GM04503 (cell line): ENCODE results near the gene AGFG2.
"Not testable (repeated sequence)": the region's sequence is repeated elsewhere in the genome, so short reads cannot be mapped to it uniquely, and the experiment has no call there.

ENCODE experiments used
- DNase-seq: peaks from one replicate; pipeline ENCODE4 v3.0.0-alpha.2; 2012; ENCODE audit warnings: low read depth

AGFG2 gene

DNA sequence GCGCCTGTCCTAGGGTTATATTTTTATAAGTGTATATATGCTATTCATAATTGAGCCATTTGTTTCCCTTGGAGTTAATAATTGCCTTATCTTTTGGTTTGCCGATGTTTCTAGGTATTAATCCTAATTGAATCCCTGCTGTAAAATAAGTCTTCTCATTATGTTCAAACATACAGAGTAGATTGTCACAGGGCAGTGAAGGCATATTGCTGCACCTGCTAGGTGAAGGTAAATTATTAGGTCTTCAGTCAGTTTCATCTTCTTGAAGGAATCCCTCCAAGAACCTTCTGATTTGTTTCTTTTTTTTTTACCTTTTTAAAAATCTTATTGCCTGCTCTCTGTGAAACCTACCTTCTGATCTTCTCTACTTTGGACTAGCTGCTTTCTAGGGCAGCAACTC, 17.9 kb upstream of the AGFG2 start:
- DNase-seq: no peak

DNA sequence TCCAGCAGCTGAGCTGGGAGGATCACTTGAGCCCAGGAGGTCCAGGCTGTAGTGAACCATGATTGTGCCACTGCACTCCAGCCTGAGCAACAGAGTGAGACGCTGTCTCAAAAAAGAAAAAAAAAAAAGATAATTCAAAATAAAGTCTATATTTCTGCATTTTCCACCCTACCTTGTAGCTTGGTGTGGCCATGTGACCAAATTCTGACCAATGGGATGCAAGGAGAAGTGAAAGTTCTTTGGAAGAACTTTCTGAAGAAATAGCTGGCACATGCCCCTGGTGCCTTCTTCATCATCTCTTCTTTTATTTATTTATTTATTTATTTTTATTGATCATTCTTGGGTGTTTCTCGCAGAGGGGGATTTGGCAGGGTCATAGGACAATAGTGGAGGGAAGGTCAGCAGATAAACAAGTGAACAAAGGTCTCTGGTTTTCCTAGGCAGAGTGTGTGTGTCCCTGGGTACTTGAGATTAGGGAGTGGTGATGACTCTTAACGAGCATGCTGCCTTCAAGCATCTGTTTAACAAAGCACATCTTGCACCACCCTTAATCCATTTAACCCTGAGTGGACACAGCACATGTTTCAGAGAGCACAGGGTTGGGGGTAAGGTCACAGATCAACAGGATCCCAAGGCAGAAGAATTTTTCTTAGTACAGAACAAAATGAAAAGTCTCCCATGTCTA, 17.0 kb upstream of the AGFG2 start:
- DNase-seq: not testable (repeated sequence)

DNA sequence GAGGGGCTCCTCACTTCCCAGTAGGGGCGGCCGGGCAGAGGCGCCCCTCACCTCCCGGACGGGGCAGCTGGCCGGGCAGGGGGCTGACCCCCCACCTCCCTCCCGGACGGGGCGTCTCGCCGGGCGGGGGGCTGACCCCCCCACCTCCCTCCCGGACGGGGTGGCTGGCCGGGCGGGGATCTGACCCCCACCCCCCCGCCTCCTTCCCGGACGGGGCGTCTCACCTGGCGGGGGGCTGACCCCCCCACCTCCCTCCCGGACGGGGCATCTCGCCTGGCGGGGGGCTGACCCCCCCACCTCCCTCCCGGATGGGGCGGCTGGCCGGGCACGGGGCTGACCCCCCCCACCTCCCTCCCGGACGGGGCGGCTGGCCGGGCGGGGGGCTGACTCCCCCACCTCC, 15.8 kb upstream of the AGFG2 start:
- not testable (repeated sequence) for DNase-seq

DNA sequence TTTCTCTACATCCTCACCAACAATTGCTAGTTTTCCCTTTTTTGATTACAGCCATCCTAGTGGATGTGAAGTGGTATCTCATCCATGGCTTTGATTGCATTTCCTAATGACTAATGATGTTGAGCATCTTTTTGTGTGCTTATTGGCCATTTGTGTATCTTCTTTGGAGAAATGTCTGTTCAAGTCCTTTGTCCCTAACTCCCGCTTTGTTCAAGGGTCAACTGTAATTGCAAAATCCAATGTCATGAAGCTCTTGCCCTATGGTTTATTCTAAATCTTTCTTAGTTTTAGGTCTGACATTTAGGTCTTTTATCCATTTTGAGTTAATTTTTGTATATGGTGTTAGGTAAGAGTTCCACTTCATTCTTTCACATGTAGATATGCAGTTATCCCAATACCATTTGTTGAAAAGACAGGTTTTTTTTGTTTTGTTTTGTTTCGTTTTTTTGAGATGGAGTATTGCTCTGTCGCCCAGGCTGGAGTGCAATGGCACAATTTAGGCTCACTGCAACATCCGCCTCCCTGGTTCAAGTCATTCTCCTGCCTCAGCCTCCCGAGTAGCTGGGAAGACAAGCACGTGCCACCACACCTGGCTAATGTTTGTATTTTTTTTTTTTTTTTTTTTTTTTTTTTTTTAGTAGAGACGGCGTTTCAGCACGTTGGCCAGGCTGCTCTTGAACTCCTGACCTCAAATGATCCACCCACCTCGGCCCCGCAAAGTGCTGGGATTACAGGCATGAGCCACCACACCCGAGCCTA, 10.7 kb upstream of the AGFG2 start:
- not testable (repeated sequence) for DNase-seq

DNA sequence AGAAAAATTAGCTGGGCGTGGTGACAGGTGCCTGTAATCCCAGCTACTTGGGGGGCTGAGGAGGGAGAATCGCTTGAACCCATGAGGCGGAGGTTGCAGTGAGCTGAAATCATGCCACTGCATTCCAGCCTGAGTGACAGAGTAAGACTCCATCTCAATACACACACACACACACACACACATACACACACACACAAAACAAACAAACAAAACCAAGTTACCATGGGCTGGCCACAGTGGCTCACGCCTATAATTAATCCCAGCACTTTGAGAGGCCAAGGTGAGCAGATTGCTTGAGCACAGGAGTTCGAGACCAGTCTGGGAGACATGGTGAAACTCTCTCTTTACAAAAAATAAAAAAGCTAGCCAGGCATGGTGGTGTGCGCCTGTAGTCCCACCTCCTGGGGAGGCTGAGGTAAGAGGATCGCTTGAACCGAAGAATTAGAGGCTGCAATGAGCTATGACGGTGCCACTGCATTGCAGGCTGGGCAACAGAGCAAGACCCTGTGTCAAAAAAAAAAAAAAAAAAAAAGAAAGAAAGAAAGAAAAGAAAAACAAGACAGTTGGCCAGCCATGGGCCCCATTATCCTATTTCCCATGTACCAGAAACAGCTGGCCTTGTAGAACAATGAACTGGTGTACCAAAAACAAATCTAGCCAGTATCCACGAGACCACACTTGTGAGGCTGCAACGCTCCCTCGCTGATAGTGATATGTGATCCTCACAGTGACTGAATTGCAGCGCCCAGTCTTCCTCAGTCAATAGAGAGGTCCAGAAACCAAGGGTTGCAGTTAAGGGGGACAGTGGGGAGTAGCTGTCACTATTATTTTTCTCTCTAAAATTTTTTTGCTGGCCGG, 6.6 kb upstream of the AGFG2 start:
- no peak for DNase-seq

DNA sequence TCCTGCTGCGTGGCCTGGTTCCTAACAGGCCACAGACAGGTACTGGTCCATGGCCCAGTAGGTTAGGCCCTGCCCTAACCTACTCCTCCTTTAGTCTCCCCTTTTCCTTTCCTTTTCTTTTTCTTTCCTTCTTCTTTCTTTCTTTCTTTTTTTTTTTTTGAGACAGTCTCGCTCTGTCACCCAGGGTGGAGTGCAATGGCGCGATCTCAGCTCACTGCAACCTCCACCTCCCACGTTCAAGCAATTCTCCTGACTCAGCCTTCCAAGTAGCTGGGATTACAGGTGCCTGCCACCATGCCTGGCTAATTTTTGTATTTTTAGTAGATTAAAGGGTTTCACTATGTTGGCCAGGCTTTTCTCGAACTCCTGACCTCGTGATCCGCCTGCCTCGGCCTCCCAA, 3.0 kb upstream of the AGFG2 start:
- not testable (repeated sequence) for DNase-seq

DNA sequence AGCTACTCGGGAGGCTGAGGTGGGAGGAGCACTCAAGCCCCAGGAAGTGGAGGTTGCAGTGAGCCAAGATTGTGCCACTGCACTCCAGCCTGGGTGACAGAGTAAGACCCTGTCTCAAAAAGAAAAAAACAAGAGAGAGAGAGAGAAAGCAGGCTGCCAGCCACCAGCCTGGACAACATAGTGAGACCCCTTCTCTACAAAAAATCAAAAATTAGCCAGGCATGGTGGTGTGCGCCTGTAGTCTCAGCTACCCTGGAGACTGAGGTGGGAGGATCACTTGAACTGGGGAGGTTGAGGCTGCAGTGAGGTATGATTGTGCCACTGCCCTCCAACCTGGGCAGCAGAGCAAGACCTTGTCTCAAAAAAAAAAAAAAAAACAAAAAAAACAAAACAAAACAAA, 2.3 kb upstream of the AGFG2 start:
- not testable (repeated sequence) for DNase-seq

DNA sequence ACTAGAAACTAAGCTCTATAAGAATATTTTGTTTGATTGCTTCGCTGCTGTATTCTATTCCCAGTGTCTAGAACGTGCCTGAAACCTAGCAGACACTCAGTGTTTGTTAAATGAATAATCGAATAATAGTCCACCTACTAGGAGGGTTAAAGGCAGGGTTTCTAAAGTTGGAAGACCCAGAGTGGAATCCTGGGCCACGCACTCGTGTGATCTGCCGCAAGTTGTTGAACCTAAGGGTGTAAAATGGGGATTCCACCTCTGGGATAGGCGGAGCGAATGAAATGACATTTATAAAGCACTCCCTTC, 702 bp upstream of the AGFG2 start:
- DNase-seq: no peak

DNA sequence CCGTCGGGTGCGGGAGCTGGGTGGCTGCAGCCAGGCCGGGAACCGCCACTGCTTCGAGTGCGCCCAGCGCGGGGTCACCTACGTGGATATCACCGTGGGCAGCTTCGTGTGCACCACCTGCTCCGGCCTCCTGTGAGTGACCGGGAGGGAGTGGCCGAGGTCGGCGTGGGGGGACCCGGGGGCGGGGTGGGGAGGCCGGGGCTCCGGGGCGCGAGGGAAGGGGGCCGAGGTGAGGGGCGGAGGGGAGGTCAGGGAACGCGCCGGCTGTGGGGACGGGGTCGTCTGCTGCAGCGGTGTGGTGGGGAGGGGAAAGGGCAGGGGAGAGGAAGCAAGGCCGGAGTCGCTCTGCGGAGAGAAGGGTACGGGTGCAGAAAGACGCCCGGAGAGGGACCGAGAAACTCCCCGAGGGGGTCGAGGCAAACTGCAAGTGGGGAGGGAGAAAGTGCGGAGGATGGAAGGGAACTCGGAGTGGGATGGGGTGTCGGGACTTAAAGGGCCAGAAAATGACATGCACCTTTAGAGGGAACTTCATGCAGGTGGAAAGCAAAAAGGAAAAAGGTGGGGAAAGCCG, 518 bp downstream of the AGFG2 start:
- DNase-seq: no peak

DNA sequence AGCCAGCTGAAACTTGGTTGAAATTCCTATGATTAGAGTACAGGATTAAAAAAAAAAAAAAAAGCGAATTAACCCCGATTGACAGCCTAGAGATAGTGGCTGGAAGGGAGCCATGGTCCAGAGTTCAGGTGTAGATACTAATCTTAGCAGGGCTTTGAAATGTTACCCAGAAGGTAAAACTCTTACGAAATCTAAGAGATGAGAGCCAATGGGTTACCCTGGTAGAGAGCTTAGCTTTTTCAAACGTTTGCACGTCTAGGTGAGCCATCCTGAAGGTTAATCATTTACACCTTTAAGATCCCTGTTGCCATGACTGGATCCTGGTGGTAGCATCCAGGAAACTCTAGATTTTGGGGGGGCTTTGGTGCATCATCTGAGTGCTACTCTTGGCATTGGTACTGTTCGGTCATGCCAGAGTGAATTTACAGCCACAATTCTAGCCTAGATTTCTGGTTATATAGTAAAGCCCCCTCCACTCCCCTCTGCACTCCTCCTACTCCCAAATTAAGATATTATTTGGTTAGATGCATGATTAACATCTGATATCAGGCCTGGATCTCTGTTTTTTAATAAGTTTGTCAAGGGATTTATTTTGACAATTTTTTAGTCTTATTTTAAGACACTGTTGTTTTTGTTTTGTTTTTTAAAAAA, 1.2 kb downstream of the AGFG2 start:
- no peak for DNase-seq

DNA sequence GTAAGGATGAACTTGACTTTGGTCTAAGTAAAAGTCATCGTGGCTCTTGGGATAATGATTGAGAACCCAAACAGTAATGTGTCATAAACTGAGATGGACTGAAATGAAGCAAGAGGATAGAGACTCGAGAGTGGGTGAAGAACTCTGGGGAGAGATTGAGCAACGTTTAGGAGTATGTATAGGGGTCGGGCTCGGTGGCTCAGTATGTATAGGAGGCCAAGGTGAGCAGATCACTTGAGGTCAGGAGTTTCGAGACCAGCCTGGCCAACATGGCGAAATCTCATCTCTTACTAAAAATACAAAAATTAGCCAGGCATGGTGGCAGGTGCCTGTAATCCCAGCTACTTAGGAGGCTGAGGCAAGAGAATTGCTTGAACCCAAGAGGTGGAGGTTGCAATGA, 2.3 kb downstream of the AGFG2 start:
- not testable (repeated sequence) for DNase-seq

DNA sequence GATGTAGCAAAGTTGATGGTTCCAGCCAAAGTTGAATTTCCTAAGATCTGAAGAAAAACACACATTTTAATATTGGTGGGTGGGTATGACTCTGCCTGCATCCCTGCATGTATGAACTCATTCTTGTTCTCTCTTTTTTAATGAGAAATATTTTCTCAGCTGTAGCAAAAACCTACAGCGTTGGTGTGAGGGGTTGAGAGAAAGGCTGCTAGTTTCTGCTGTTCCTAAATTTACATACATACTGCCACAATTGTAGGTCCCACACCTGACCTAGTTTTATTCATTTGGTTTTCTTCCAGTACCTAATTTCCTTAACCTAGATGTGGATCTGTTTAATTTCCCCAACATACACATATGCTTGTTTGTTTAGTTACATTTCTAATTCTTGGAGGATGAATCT, 4.6 kb downstream of the AGFG2 start:
- DNase-seq: no peak

DNA sequence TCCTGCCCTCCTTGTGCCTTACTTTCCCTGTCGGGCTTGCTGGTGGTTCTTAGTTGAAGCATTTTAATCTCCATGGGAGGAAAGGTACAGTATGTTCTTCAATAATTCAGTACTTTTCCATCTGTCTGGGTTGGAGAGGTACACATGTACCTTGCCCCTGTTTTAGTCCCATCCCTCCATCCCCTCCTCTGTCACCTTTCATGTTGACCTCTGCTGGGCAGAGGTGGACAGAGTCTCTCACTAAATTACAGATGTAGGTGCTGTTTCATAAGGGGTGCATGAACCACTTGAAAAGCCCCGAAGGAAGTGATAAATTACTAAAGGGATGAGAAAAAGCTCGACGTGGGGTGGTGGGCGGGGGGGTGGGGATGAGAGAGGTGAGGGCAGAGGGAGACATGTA, 5.4 kb downstream of the AGFG2 start:
- no peak for DNase-seq

DNA sequence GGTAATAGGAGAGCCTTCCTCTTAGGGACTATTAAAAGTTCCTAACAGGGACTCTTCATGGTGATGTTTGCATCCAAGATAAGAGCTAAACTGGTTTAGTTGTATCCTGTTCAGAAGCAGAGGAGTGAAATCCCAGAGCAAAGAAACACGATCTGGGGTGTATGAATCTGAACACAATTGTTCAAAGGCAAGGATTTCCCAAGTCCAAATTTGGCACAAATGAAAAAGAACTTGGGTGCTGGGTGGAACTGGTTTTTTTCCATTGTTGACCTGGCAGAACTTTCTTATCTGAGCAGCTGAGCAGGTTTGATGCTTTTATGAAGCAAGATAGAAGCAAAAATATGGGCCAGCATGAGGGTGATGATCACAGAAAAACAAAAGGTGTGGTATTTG, 6.0 kb downstream of the AGFG2 start:
- DNase-seq: no peak

DNA sequence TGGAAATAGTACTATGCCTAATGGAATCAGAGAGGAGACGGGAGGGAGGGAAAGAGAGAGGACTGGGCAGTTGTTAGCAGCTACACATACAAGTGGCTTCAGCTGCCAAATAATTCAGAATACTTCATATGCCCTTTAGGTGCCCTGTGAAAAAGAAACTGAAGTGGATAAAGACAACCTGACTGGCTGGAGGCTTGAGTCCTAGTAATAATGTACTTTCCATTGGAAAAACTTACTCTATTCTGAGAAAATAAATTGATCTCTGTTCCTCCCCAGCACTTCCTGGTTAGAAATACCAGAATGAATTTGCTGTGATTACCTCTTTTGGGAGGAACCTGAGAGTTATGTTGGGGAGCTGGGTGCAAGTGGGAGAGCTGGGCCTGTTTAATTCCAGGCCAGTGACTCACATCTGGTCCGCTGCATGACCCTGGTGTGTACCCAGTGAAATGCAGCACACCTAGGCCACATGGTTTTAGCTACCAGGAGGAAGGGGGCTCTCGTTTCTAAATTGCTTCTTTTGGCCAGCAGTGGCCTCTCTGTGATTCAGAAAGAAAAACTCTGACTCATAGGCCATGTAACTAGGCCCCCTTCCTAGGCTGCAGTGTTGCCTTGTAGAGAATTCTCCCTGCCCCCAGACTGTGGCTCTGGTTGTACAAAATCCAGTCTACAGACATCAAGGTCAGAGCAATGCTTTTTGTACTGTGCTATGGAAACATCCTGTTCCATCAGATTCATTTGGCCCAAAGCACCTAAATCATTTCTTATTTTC, 6.5 kb downstream of the AGFG2 start:
- peak; percentile 39 for DNase-seq

DNA sequence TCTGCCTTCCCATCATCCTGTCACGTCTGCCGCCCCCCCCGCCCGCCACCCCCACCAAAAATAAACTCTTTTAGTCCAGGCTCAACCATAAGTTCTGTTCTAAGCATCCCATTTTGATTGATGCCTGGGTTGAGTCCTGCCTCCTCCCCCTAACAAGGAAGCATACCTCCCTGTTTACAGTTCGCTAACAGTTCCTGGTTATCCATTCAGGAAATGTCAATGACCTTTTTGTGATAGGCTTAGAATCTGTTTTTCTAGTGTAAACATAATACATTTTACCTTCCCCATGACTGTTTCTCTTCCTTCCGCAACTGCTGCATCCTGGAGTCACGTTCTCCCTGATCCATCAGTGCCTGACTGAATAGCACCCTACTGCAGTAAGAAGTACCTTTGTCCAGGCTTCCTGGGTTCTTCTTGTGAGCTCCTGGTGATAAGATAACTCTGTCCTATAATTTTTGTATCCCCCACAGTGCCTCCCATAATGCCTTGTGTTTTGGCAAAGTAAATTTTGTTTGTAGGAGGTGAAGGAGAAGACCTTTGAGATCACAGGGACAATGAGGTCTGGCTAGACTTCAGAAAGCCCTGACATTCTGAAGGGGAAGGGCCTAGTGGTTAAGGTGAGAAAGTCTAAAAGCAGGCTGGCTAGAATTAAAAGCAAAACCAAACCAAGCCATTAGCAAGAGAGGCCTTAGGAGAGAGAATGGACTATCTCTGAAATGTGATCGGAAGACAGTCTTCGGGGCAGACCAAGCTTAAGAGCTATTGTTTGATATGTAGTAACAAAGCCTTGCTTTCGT, 7.3 kb downstream of the AGFG2 start:
- DNase-seq: no peak

DNA sequence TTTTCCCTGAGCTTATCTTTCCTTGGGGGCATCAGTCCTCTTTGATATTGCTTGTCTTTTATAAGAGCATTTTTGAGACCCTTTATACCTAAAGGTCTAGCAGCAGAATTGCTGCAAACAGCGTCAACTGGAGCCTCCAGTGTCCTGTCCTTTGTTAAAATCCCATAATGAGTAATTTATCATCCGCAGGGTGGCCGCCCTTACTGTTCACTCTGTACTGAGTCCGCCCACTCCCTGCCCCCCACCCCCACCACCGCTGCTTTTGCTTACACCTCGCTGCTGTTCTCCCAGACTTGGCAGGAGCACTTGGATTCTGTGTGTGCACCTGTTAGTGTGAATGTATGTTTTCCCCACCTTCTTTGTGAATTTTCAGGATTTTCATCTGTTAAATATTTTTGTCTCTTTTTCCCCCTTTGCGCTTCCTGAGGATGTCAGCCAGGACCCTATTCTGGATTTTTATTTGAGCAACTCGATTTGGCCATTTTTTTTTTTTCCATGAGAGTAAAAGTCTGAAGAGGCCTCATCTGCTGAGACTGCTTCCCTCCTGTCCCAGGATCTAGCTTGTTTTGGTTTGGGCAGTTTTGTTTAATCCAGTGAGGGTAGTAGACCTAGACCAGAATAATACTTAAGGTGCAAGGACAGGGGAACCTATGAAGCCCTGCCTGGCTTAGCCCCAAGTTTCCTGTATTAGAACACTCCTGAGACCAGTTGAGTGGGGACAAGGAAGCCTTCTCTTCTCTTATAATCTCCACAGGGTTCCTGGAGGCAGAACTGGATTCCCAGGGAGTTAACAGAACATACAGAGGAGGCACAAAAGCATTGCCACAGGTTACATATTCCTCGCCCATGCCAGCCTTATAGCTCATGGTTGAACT, 8.2 kb downstream of the AGFG2 start:
- no peak for DNase-seq

DNA sequence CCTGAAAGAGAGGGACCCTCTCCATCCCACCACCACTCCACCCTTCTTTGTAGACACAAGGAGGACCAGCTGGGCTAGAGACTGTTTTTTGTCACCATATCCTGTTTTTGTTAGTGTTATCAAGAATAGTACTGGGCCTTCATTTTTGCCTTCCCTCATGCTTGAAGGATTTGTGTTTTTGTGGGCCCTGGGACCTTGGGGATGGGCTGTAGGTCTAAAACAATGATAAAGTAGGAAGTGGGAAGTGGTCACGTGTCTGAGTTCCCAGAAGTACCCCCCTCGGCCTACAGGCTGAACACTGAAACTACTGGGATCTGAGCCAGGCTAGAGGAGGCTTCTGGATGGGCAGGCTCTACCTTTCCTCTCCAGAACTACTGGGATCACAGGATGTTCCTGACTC, 8.9 kb downstream of the AGFG2 start:
- DNase-seq: no peak

DNA sequence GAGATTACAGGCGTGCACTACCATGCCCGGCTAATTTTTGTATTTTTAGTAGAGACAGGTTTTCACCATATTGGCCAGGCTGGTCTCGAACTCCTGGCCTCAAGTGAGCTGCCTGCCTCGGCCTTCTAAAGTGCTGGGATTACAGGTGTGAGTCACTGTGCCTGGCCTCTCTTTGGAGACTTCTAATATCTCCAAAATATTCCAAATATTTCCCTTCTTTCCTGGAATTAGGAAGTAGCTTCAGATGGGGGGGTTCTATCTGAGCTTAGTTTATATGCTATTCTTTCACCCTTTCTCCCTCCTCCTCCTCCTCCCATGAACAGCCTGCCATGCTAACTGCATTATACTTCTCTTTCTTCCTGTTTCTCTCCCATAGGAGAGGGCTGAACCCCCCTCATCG, 9.4 kb downstream of the AGFG2 start:
- not testable (repeated sequence) for DNase-seq

DNA sequence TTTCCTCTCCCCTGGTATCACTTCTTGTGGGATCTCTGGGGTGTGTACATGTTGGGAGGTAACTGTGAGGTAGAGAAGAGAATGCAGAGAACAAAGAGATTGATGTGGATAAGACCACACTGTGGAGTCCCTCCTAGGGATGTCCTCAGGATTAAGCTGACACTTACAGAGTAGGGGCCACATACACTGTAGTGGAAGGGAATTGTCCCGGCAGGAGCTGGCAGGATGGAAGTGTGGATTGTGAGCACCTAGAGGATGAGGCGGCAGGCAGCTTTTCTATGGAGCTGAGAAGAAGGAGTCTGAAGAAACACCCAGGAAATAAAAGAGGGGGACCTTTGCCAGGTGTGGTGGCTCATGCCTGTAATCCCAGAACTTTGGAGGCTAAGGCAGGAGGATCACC, 13.5 kb downstream of the AGFG2 start:
- no peak for DNase-seq
